ENCODE data around the gene ABRAXAS1.
"Not testable (repeated sequence)": the region's sequence is repeated elsewhere in the genome, so short reads cannot be mapped to it uniquely, and the experiment has no call there.

Gene ABRAXAS1

DNA sequence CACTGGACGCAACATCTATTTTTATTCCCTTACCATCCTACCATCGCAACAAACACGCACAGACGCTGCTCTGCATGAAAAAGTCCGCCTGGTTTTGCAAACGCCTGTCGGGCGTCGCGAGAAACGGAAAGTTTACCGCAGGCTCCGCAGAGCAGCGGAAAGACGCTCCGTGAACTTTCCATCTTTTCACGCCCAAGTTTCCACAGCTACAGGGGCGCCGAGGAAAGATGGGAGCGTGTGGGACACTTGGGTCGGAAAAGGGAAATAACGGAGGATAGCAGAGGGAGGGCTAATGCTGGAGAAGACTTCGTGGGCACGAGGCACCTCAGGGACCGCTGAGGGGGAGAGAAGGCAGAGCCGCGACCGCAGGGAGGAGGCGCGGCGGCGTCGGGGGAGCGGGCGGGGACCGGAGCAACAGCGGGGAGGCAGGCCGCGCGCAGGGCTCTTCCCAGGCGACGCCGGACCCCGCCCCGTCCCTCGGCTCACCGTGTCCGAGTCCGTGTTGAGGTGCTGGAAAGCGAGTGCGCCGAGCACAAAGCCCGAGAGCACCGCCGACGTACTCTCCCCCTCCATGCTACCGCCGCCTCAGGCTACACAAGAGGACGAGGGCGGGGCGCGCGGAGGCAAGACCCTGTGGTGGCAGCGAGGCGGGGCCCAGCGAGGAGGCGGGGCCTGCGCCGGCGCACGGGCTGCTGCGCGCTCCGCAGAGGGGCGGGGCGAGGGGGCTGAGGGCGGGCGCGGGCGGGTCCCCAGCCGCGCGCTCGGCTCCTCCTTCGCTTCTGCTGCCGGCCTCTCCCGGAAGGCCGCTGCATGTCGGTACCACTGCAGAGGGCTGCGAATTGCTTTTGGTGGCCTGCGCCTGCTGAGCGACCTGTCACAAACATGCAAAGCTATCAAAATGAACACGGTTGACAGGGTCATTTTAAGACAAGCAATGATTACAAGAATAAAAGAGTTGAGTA lies at the start of gene ABRAXAS1:
ABRAXAS1 (minus strand) TSS at position 601 of the 962 bp plus-strand sequence; CDS start at position 573, 28 bp downstream.
- DNase-seq, result peak; percentile 97

DNA sequence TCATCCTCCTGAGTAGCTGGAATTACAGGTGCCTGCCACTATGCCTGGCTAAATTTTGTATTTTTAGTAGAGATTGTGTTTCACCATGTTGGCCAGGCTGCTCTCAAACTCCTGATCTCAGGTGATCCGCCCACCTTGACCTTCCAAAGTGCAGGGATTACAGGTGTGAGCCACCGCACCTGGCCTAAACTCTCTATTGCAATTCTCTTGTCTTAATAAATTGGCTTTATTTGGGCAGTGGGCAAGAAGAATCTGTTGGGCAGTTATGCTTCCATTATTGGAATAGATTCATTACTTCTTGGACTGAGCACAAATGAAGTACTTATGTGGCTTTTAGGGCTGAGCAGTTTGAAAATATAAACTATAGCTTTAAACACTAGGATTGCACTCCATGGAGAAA lies 42.8 kb upstream of the ABRAXAS1 start:
- no peak for DNase-seq

DNA sequence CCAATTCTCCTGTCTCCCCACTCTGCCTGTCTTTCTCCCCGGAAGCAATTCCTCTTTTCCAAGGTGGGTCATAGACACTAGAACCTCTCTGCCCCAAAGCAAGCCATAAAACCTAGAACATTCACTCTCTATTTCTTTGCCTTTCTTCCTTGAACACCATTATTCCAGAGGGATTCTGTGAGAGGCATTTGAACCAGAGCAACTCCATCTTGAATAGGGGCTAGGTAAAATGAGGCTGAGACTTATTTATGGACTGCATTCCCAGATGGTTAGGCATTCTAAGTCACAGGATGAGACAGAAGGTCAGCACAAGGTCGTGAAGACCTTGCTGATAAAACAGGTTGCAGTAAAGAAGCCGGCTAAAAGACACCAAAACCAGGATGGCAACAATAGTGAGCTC lies 37.3 kb upstream of the ABRAXAS1 start:
- DNase-seq, result no peak

DNA sequence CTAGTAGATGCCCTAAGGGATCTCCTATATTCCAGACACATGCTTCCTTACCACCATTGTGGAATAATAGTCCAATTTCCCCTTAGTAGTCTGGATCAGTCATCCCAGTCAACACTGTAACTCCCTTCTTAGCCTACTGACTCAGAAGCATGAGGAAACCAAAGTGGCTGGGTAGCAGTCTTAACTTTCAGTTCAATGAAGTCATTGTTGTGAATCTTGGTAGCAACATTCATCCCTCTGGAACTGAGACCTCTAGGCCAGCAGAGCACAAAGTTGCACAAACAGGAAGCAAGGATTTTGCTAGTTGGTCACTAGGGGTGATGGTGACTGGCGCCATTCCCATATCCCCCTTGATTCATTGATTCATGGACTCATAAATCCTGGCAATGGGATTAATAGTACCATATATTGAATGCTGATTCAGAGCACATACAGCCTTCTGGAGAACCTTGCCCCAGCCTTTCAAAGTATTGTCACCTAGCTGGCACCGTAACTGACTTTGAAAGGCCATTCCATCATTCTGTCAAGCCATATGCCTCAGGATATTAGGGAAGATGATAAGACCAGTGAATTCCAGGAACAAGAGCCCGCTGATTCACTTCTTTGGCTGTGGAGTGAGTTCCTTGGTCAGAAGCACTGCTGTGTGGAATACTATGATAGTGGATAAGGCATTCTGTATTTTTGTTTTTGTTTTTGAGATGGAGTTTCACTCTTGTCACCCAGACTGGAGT lies 31.3 kb upstream of the ABRAXAS1 start:
- DNase-seq, result no peak

DNA sequence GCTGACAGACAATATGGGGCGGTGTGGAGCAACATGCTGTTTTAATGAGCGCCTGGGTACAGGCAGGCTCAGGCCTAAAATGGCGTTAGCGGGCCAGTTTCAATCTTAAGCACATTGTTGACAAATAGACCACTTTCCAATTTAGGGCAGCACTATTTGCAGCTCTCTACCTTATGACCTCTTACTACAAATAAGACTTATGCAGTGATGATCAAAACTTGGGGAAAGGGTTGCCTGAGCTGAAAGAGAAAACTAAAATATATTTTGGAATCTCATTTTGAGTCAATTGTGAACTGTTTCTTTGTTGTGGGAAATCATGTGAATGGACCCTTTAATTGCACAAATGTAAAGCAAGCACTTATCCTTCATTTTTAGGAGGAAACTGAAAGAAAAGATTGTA lies 25.5 kb upstream of the ABRAXAS1 start:
- no peak for DNase-seq

DNA sequence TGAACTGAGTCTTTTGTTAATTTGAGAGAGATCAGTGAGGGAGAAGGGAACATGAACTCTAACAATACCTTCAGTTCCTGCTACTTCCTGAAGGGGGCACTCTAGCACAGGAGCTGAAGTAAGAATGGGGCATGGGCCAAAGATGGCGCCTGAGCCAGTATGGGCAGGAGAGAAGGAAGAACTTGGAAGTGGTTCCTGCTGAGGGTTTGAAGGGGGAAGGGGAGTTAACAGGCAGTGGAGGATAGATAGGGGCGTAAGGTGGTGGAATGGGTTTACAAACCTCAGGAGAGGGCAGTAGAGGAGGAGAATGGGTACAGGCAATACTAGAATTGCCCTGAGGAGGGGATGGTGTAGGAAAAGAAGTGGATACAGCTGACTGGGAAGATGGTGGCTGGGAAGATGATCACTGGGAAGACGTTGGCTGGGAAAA lies 24.3 kb upstream of the ABRAXAS1 start:
- peak; percentile 88 for DNase-seq

DNA sequence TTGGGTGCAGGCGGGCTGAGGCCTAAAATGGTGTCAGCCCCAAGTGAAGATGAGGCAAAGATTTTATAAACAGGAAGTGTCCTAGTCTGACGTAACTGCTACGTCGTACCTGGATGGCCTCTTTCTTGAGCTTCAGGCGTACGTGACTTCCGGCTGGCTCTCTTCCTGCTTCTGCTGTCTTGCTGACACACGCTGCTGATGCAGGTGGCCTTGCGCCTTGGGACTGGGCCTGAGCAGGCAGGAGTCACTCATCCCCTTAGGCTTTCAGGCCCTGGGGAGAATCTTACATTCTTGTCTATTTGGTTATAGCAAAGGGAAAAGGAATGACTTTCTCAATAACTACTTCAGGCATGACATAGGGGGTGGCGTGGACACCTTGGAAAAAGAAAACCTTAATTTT lies 20.1 kb upstream of the ABRAXAS1 start:
- no peak for DNase-seq

DNA sequence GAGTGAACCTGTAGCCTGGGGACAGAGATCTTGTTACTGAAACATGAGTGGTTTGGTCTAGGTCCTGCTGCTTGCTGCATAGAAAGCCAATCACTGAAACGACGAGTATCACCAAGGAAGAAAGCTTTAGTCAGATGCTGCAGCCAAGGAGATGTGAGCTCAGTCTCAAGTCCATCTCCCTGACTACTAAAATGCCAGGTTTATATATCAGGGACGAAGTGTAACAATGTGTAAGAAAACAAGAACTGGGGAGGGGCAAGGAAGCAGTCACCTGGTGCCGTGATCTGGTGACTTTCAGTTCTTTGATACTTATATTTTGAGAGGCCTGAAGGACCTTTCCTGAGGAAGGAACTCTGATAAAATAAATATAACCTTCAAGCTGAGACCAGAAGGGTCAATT lies 19.6 kb upstream of the ABRAXAS1 start:
- DNase-seq, result no peak

DNA sequence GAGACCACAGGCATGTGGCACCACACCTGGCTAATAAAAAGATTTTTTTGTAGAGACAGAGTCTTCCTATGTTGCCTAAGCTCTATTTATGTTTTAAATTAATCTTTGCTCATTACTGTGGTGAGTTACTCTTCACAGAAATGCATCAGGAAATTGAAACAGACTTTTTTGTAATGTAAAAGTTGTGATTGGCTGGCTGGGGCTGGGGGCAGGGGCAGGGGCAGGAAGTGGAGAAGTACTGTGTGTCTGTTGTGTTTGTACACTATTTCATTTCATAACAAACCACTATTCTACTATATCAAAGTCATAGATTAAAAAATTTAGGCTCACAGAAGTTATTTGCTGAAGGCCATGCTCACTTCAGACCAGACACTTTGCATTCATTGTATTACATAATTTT lies 19.1 kb upstream of the ABRAXAS1 start:
- no peak for DNase-seq

DNA sequence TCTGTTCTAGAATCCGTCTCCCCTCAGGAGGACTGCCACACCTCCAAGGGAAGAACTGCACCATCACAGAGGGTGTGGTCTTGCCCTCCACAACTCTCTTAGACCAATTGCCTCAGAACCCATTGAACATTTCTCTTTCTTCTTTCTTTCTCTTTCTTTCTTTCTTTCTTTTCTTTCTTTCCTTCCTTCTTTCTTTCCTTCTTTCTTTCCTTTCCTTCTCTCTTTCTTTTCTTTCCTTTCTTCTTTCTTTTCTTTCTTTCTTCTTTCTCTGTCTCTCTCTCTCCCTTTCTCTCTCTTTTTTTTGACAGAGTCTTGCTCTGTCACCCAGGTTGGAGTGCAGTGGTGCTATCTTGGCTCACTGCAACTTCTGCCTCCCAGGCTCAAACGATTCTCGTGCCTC lies 16.8 kb upstream of the ABRAXAS1 start:
- not testable (repeated sequence) for DNase-seq

DNA sequence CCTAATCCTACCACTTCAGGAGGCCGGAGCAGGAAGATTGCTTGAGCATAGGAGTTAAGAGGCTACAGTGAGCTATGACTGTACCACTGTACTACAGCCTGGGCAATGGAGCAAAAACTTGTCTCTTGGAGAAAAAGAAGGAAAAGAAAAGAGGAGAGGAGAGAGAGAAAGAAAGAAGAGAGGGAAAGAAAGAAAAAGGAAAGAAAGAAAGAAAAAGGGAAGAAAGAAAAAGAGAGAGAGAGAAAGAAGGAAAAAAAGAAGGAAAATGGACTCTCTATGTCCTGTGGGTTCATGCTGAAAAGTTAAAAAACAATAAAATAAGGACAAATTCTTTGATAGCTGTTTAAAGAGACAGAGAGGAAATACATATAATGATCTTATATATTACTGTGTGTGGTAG lies 13.3 kb upstream of the ABRAXAS1 start:
- no peak for DNase-seq

DNA sequence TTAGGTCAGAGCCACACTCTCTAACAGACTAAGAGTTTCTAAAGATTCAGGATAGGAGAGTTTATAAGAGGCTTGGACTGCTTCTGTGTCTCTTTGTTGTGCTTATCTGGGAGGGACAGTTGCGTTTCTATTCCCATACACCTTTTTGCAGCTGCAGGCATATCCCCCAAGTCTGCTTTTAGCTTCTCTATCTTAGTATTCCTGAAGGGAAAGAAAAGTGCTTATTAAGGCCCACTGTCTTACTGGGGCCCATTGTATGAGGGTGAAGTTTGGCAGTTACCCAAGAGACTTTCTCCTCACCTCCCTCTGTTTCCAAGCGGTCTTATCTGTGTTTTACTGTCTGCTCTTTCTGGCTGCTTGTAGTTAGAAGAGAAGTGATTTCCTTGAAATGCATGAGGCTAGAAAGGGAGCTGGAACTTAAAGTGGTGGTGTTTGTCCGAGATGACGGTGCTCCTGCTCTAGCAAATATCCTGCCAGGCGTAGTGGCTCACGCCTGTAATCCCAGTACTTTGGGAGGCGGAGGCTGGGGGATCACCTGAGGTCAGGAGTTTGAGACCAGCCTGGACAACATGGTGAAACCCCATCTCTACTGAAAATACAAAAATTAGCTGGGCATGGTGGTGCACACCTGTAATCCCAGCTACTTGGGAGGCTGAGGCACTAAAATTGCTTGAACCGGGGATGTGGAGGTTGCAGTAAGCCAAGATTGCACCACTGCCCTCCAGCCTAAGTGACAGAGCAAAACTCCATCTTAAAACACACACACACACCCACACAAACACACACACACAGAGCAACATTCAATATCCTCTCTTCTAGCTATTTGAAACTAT lies 11.4 kb upstream of the ABRAXAS1 start:
- peak; percentile 76 for DNase-seq

DNA sequence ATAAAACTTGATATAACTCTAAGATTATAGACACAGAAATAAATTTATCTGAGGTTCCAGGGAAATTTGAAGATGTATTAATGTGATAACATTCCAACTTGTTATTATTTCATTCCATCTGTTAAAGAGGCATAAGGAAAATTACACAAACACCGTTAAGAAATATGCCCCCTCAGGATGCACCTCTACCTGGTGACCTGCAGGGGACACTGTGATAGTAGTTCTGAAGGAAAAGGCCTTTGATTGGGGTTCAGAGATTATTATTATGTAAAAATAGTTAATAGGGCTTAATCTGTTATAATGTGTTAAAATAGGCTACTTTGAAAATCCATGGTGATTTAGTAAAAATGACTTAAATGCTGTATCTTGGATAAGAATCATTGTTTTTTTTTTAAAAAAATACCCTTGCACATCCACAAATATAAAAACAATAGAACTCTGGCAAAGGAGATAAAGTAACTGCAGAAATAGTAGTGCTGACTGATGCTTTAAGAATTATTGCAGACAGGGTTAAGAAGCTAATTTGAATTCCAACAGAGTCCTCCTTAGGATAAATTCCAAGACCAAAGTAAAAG lies 6.1 kb upstream of the ABRAXAS1 start:
- peak; percentile 67 for DNase-seq

DNA sequence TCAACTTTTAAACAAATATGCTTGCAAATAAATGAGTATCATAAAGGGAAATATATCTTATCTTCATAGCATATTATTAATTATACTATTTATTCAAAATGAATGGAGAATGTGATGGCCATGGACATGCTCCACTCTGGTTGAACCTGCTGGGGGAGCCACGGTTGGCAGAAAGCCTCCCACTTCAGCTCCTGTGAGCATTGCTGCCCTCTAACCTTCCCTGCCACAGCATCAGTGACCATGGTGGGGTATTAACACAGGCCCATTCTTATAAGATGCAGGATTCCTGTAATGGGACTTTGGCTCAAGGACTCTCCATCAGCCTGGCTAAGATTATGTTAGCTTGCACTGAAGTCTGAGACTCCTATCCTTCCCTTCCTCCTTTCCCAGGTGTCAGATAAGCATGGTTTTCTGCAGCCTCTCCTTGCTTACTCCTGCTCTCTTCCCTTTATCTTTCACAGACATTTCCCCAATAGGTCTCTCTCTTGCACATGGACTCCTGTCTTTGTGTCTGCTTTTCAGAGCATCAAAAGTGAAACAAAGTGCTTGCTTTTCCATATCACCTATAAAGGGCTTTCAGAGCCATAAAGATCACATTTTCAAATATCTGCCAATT lies 4.9 kb upstream of the ABRAXAS1 start:
- DNase-seq, result peak; percentile 71

DNA sequence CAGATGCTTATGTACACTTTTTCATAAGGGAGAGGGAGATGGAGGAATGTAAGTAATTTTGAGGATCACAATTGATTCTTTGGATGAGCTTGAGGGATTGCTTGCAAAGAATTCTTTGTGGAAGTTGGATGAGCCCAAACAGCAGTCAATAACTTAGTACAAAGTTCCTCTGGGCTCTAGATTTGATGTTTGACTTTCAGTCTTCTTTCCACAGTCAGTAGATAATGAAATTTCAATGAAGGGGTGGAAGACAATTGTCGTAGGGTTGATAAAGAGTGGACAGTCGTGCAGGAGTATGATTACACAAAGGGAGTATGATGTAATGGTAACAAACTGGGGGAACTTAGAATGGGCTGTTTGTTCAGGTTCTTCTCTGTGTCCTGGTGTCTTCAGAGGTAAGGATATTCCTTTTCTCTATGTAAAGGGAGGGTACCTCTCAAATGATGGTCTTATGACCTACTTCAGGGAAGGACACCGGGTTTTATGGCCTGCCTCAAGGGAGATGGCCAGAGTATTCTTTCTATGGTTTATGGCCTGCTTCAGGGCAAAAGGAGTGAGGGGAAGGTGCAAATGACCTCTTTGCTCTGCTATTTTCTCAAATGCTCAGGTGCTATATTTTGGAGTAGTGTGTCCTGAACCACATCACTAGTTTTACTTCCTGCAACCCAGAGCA lies 1.7 kb upstream of the ABRAXAS1 start:
- peak; percentile 77 for DNase-seq

DNA sequence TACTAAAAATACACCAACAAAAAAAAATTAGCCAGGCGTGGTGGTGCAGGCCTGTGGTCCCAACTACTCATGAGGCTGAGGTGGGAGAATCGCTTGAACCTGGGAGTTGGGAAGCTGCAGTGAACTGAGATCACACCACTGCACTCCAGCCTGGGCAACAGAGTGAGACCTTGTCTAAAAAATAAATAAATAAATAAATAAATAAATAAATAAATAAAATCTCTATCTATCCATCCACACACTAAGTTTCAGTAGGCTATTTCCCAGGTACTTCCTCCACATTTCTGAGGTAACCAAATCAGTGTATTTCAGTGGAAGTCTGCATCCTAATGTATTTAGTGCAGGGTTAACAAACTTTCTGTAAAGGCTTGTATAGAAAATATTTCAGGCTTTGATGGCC lies 10.9 kb downstream of the ABRAXAS1 start:
- no peak for DNase-seq

DNA sequence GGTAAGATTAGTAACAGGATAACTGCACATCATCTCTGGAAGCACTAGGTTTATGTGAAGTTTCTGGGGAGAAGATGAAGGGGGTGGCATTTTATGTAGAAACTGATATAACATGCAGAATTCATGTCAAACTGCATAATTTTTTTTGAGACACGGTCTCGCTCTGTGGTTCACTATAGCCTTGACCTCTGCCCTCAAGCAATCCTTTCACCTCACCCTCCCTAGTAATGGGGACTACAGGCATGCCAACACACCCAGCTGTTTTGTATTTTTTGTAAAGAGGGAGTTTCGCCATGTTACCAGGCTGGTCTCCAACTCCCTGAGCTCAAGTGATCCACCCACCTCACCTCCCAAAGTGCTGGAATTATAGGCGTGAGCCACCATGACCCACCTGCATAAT lies 11.5 kb downstream of the ABRAXAS1 start:
- no peak for DNase-seq

DNA sequence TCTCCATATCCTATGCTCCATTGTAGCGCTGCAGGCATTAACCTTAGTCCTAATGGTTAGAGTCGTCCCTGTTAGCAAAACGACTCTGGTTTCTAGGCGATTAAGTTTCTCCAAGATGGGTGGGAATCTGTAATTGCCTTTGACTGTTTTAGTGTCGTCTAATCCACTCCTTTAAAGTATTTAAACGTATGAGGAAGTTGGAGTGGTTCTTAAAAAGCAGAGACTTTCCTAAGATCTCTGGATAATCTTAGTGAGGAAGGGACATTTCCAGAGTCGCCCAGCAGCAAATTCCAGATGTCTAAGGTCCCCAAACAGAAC lies 28.8 kb downstream of the ABRAXAS1 start:
- DNase-seq, result no peak

DNA sequence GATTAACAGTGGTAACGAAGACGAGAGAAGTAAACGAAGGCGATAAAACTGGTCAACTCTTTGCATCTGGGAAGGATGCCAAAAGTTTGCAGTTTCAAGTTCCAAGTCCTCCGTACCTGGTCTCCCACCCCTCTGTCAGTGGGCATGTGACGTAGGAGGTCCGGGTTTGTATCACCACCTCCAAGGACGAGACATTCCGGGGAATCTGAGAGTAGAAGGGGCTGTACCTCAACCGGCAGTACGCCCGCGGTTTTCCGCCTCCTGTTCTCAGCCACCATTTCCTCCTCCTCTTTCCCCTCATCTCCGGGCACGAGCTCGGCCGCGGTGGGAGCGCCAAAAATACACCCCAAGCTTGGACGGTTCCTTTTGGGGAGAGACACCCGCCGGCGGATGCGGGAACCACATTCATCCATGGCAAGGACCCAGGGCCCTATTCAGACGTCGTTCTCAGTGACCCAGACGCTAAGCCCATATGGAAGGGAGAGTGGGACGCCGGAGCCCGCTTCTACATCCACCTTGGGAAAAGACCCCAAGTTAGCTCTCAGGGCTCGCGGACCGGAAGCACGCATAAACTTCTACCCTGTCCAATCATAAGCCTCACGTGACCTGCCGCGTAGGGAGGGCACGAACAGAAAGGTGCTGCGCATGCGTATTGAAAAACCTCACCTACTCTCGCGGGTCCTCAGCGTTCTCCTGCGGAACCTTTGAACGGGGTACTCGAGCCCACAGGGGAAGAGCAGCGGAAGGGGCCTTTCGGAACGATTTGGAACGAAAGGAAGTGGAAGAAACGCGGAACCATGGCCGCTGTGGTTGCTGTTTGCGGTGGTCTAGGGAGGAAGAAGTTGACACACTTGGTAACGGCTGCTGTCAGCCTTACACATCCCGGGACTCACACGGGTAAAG lies 29.4 kb downstream of the ABRAXAS1 start, which contains the start of the genes HELQ and MRPS18C:
HELQ (minus strand) TSS at position 543 of the 903 bp plus-strand sequence; CDS start at position 413, 130 bp downstream.
MRPS18C (plus strand) TSS at position 778 of the 903 bp plus-strand sequence; CDS start at position 798, 20 bp downstream.
- DNase-seq, result peak; percentile 99

DNA sequence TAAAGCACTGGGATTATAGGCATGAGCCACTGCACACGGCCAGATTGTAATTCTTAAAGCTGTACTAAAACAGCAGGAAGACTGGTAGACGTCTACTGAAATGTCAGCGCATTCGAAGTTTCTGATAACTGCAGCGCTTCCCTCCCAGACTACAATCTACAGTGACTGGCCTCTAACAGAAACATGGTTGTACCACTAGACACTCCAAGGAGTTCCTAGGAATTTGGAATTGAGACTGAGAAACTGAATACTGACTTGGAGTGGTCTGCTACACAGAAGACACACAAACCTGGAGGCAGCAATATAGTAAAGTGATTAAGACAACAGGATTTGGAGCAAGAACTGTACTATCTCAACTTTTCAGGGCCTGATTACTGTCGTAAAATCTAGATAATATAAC lies 30.2 kb downstream of the ABRAXAS1 start:
- peak; percentile 41 for DNase-seq

Measured in OCI-M1 (cell line).